Spleen (tissue), 7 donors: ENCODE data around the gene GNAI1.

Source experiments
- CTCF ChIP-seq, 11 experiments: fragments of 200-600 bp in 7 of 11; fragments of 450-650 bp in 4 of 11; sonication (generic) in 4 of 11; IDR thresholded peaks in 8 of 11; conservative IDR thresholded peaks in 3 of 11; 1 replicate in 7 of 11; 2 replicates in 4 of 11; pipeline versions ENCODE4 v1.4.0 to v1.8.0; 2016 to 2021; ENCODE audit warnings: antibody characterized with exemption in 11 of 11, inconsistent platforms in 4 of 11, mild to moderate bottlenecking in 1 of 11
- POLR2A ChIP-seq, 3 donors: fragments of 450-650 bp; IDR thresholded peaks; one replicate each; pipeline ENCODE4 v1.5.1; 2017; ENCODE audit warnings: antibody characterized with exemption in 3 of 3, mild to moderate bottlenecking in 1 of 3
- POLR2AphosphoS5 ChIP-seq, 3 donors: sonication (generic); formaldehyde crosslinking; IDR thresholded peaks; one replicate each; pipeline ENCODE4 v1.5.1; 2017; ENCODE audit warnings: antibody characterized with exemption in 3 of 3
- donor health status: DM: no; HTN: no; CAD: no; lungs with moderate emphysema.
- donor health status: DM: no; HTN: no; CAD: no.
- donor health status: DM: no; HTN: no; CAD: no.

GRCh38 chr7:80170445-80170844 lies 35.8 kb downstream of the GNAI1 start:
- TF ChIP-seq CTCF (IDR thresholded peaks at IDR 0.05 in 8 of 11, conservative IDR thresholded peaks at IDR 0.05 in 3 of 11) (no peak), POLR2A (IDR thresholded peaks at IDR 0.05) (no peak), POLR2AphosphoS5 (IDR thresholded peaks at IDR 0.05) (no peak)
